Panc1 (cell line): Measurements from ENCODE around the gene UGT1A7. TPM values are rescaled to one million over a fixed set of nuclear protein-coding genes. Genes with fewer than 3 reads are reported as not detected.

Source experiments
- ATAC-seq: fragments of 200-7000 bp; cut with Tn5 transposase; 2 replicates; pipeline ENCODE4 v1.9.1; 2020; ENCODE audit warnings: mild to moderate bottlenecking, moderate library complexity
- BruUV-seq: library from RNA; stranded (reverse); fragments of 400-500 nt; replicated peaks from 2 replicates; lab custom pipeline; 2021; lab: Mats Ljungman, UMichigan
- CTCF ChIA-PET: fragments of 300-600 bp; sonication (Branson Sonifier 250); formaldehyde crosslinking; loops from one replicate; lab custom pipeline; 2022; ENCODE audit warnings: antibody characterized with exemption; lab: Charles Lee
- POLR2A ChIA-PET: fragments of 300-600 bp; sonication (Branson Sonifier 250); formaldehyde crosslinking; loops from one replicate; lab custom pipeline; 2022; ENCODE audit warnings: antibody characterized with exemption; lab: Charles Lee
- DNase-seq: peaks from one replicate; pipeline ENCODE4 v3.0.0-alpha.2; 2010; ENCODE audit warnings: low read depth, low spot score
- H3K27ac ChIP-seq: 2 replicates; pipeline ENCODE4 v1.5.1; 2011; ENCODE audit warnings: mild to moderate bottlenecking, low read length, inconsistent platforms
- H3K27me3 ChIP-seq: fragments of 200-500 bp; sonication (Bioruptor generic); 2 replicates; pipeline ENCODE4 v1.6.0; 2014; ENCODE audit warnings: low read length, inconsistent platforms; ENCODE audit not compliant: control insufficient read depth, insufficient read depth
- H3K36me3 ChIP-seq: fragments of 200-500 bp; sonication (Bioruptor generic); 2 replicates; pipeline ENCODE4 v1.5.1; 2014; ENCODE audit warnings: inconsistent platforms, mild to moderate bottlenecking, low read length, moderate library complexity; ENCODE audit not compliant: control insufficient read depth, insufficient read depth
- H3K4me1 ChIP-seq: 2 replicates; pipeline ENCODE4 v1.5.1; 2011; ENCODE audit warnings: inconsistent platforms, mild to moderate bottlenecking, low read length, moderate library complexity; ENCODE audit not compliant: control insufficient read depth, insufficient read depth
- H3K4me3 ChIP-seq, 2 experiments: 2 replicates each; pipeline ENCODE4 v1.5.1; 2011 to 2012; ENCODE audit warnings: low read depth in 2 of 2, low read length in 2 of 2, mild to moderate bottlenecking in 2 of 2, inconsistent platforms in 1 of 2, moderate library complexity in 1 of 2
- H3K9me3 ChIP-seq: fragments of 200-500 bp; sonication (Bioruptor generic); 2 replicates; pipeline ENCODE4 v1.5.1; 2014; ENCODE audit warnings: low read depth, mild to moderate bottlenecking, inconsistent platforms, low read length, moderate library complexity; ENCODE audit not compliant: control insufficient read depth, insufficient read depth
- POLR2AphosphoS5 ChIP-seq: IDR thresholded peaks from 2 replicates; pipeline ENCODE4 v1.6.1; 2012; ENCODE audit warnings: mild to moderate bottlenecking, low read depth, low read length, moderate library complexity
- REST ChIP-seq, 2 experiments: IDR thresholded peaks; 2 replicates each; pipeline ENCODE4 v1.6.1; 2011 to 2012; ENCODE audit warnings: low read depth in 2 of 2, control low read depth in 1 of 2, low read length in 1 of 2, mild to moderate bottlenecking in 1 of 2, moderate library complexity in 1 of 2; ENCODE audit not compliant: insufficient read depth in 1 of 2
- SIN3A ChIP-seq: IDR thresholded peaks from 2 replicates; pipeline ENCODE4 v1.6.1; 2012; ENCODE audit warnings: low read depth, mild to moderate bottlenecking, low read length, moderate library complexity, borderline replicate concordance; ENCODE audit not compliant: insufficient read depth
- TCF7L2 ChIP-seq: IDR thresholded peaks from 2 replicates; pipeline ENCODE4 v1.6.1; 2011; ENCODE audit warnings: mild to moderate bottlenecking, low read depth, low read length, inconsistent platforms
- in situ Hi-C: cut with HindIII; loops from 2 replicates; pipeline ENCODE4 v1.10.0; 2016; ENCODE audit warnings: low sequenced_read_pairs, low pct_unique_long_range_greater_than_20kb
- intact Hi-C: fragments of 100-400 bp; cut with micrococcal nuclease; formaldehyde crosslinking; loops from one replicate; pipeline ENCODE4 v1.10.0; 2022; ENCODE audit not compliant: unreplicated experiment
- total RNA-seq: library from RNA; stranded (reverse); gene quantifications from one replicate; pipeline ENCODE4 v1.2.1, GENCODE V29; 2021; ENCODE audit not compliant: unreplicated experiment
- TF ChIP-seq, protein P1 (sequence below): fragments of 450-650 bp; IDR thresholded peaks from 2 replicates; pipeline ENCODE4 v1.5.1; 2017; ENCODE audit warnings: mild to moderate bottlenecking

UGT1A7 gene
- total RNA-seq, 1 experiment from 2014 or later: not detected

GRCh38 chr2:233813236-233814055, 131.7 kb downstream of the UGT1A7 start:
- CTCF ChIA-PET: no interaction called here
- Histone ChIP-seq H3K27me3 (no peaks in the 10 kb centered on the region), H3K4me1 (no peaks in the 10 kb centered on the region), H3K9me3 (no peaks in the 10 kb centered on the region), H3K4me3 (no peak overlapping the region), H3K36me3 (no peaks in the 10 kb centered on the region), H3K27ac (no peak overlapping the region)
- POLR2A ChIA-PET: no interaction called here
- in situ Hi-C loops: no loop called here
- BruUV-seq: no TSS peak
- intact Hi-C loops: no loop called here
- no peak for ATAC-seq
- no peak for TF ChIP-seq REST (IDR thresholded peaks at IDR 0.05; ENCODE audit: insufficient read depth in 1 of 2, low read depth in 2 of 2, low read length in 1 of 2)
- TF ChIP-seq TCF7L2: no peak
- TF ChIP-seq SIN3A: no peak
- no peak for TF ChIP-seq POLR2AphosphoS5
- TF ChIP-seq, protein P1, sequence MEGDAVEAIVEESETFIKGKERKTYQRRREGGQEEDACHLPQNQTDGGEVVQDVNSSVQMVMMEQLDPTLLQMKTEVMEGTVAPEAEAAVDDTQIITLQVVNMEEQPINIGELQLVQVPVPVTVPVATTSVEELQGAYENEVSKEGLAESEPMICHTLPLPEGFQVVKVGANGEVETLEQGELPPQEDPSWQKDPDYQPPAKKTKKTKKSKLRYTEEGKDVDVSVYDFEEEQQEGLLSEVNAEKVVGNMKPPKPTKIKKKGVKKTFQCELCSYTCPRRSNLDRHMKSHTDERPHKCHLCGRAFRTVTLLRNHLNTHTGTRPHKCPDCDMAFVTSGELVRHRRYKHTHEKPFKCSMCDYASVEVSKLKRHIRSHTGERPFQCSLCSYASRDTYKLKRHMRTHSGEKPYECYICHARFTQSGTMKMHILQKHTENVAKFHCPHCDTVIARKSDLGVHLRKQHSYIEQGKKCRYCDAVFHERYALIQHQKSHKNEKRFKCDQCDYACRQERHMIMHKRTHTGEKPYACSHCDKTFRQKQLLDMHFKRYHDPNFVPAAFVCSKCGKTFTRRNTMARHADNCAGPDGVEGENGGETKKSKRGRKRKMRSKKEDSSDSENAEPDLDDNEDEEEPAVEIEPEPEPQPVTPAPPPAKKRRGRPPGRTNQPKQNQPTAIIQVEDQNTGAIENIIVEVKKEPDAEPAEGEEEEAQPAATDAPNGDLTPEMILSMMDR: no peak
- DNase-seq: no peak

- no peaks in the 10 kb centered on the region for H3K36me3 ChIP-seq
- H3K9me3 ChIP-seq: no peaks in the 10 kb centered on the region
- no peaks in the 10 kb centered on the region for H3K4me1 ChIP-seq
- ATAC-seq (0 out of 2 replicates have a peak, but pooled peaks have one; percentile 59), DNase-seq (no peak)
- H3K4me3 ChIP-seq: no peak overlapping the region
- H3K27me3 ChIP-seq: no peaks in the 10 kb centered on the region
- intact Hi-C loops: no loop called here
- ChIA-PET POLR2A (no interaction called here), CTCF (no interaction called here)
- TF ChIP-seq SIN3A (no peak), REST (IDR thresholded peaks at IDR 0.05; ENCODE audit: insufficient read depth in 1 of 2, low read depth in 2 of 2, low read length in 1 of 2) (no peak), TCF7L2 (no peak), POLR2AphosphoS5 (no peak)
- TF ChIP-seq, protein P1: no peak
- no TSS peak for BruUV-seq
- no peak overlapping the region for H3K27ac ChIP-seq
- in situ Hi-C loops: no loop called here
Measured at GRCh38 chr2:233814056-233814835, 132.5 kb downstream of the UGT1A7 start.
